PC-9 (cell line): ENCODE data around the gene SNX33.

ENCODE experiments used
- EZH2 ChIP-seq: fragments of 200-600 bp; sonication (generic); IDR thresholded peaks from 2 replicates; pipeline ENCODE4 v1.8.0; 2017; ENCODE audit warnings: antibody characterized with exemption, low read depth
- TF ChIP-seq, protein P1 (sequence below): fragments of 200-600 bp; sonication (generic); conservative IDR thresholded peaks from 2 replicates; pipeline ENCODE4 v1.6.1; 2017; ENCODE audit warnings: mixed run types, antibody characterized with exemption, mild to moderate bottlenecking, moderate library complexity

DNA sequence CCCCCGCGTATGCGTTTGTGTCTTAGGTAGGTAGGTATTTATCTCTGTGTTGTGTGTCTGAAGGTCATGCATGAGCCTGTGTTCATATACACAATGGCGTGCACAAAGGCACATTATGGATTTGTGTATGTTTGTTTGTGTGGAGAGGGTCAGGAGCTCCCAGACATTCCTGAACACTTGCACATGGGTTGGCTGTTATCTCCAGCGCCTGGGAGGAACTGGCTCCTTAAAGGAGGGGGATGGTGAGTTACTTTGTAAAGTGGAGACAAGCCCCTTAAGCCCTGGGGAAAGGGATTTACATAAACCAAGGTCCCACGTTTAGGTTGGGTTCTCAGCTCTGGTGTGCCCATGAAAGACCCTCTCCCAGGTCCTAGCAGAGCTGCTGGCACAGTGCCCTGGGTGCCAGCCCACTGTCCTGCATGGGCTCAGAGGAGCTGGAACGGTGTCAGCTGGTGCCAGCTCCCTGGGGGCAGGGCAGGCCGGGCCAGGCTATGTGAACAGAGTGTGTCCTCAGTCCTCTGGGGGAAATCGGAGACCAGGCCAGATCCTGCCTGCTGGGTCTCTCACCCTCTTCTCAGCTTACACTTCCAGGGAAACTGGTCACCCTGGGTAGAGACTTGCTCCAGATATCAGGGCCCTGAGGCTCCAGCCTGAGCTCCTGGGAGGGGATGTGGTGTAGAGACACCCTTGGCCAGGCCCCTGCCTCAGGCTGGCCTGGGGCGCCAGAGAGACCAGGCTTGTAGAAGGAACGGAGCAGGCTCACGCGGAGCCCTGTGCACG lies 25.1 kb downstream of the SNX33 start:
- TF ChIP-seq, protein P1, sequence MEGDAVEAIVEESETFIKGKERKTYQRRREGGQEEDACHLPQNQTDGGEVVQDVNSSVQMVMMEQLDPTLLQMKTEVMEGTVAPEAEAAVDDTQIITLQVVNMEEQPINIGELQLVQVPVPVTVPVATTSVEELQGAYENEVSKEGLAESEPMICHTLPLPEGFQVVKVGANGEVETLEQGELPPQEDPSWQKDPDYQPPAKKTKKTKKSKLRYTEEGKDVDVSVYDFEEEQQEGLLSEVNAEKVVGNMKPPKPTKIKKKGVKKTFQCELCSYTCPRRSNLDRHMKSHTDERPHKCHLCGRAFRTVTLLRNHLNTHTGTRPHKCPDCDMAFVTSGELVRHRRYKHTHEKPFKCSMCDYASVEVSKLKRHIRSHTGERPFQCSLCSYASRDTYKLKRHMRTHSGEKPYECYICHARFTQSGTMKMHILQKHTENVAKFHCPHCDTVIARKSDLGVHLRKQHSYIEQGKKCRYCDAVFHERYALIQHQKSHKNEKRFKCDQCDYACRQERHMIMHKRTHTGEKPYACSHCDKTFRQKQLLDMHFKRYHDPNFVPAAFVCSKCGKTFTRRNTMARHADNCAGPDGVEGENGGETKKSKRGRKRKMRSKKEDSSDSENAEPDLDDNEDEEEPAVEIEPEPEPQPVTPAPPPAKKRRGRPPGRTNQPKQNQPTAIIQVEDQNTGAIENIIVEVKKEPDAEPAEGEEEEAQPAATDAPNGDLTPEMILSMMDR = no peak
- no peak for TF ChIP-seq EZH2
